GM18517 (cell line): ENCODE measurements around the gene GOLGA6C.
"Not testable (repeated sequence)": the region's sequence is repeated elsewhere in the genome, so short reads cannot be mapped to it uniquely, and the experiment has no call there.

Experiments used
- ATAC-seq: cut with Tn5 transposase; IDR thresholded peaks from one replicate; pipeline ENCODE4 v1.9.1; 2021; ENCODE audit warnings: mild to moderate bottlenecking, moderate library complexity; ENCODE audit not compliant: unreplicated experiment

GOLGA6C gene

DNA sequence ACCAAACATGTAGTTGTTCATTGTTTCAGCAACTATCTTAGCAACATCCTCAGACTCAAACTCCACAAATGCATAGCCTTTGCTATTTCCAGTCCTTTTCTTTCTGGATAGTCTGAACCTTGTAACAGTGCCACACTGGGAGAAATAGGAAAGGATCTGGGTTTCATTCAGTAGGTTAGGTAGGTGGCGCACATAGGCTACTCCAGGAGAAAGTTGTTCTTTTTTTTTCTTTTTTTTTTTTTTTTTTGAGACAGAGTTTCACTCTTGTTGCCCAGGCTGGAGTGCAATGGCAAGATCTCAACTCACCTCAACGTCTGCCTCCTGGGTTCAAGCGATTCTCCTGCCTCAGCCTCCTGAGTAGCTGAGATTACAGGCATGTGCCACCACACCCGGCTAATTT is 5.8 kb upstream of the GOLGA6C start:
- ATAC-seq = not testable (repeated sequence)

DNA sequence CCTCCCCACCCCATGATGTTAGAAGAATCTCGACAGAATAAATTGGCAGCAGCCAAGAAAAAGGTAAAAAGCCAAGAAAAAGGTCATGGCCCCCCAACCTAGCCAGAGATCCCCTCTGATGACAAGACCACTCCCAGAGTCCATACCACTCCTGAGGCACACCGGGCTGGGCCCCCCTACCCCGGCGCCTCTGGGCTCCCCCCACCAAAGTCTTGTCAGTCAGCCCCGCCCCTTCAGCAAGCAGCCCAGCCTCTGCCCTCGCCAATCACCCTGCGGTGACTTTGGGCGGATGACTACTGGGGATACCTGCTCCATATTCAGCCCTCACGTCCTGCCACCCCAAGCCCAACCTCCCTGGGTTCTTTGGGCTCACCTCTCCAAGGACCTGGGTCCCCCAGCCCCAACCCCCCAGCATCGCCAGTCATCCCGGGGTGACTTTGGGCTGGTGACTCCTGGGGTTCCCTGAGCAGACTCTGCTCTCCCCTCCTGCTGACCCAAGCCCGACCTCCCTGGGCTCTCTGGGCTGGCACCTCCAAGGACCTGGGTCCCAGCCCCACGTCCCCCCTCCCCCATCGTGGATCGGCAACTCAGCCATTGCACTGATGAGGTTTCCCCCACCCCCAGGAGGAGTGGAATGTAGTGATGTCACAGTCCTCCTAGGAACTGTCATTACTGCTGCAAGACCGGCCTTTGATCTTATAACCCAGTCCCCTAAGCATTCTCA is 648 bp downstream of the GOLGA6C start:
- ATAC-seq = not testable (repeated sequence)

DNA sequence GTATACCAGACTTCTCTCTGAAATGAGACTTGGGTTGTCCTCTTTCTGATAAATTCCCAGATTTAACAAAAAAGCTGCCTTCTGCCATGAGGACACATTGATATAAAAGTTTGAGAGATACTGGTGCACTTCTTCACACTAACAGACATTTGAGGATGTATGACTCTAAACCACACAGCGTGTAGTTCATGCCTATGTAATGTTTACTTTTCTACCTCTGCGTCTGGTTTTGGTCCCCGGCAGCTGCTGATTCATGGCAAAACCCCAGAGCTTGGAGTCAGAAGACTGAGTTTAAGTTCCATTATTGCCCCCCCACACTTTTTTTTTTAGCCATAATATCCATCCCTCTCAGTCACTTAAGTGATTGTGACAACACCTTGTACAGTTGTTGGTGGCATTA is 1.7 kb downstream of the GOLGA6C start:
- not testable (repeated sequence) for ATAC-seq

DNA sequence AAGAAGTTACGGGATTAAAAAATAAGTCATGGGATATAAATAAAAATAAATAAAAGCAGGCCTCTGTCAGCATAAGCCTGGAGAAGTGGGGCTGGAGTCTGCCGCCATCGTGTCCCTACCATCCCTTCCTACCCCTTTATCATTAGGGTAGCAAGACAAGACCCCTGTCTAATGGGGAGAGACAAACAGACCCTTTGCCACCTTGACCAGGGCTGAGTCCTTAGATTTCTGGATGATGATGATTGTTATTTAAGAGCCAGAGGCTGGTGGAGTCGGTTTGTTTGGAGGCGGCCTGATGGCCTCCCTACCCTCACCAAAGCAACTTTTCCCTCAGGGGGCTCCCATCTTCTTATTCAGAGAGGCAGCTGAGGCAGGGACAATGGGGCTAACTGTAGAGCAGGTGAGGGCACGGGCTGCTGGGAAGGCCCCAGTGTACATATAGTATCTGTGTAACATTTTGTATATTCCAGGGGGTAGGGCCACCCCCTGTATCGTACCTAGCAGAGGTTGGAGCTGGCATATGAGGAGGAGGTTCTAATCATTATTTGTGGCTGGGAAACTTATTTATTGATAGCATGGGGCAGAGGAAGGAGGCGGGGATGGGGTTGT is 15.7 kb downstream of the GOLGA6C start:
- not testable (repeated sequence) for ATAC-seq

DNA sequence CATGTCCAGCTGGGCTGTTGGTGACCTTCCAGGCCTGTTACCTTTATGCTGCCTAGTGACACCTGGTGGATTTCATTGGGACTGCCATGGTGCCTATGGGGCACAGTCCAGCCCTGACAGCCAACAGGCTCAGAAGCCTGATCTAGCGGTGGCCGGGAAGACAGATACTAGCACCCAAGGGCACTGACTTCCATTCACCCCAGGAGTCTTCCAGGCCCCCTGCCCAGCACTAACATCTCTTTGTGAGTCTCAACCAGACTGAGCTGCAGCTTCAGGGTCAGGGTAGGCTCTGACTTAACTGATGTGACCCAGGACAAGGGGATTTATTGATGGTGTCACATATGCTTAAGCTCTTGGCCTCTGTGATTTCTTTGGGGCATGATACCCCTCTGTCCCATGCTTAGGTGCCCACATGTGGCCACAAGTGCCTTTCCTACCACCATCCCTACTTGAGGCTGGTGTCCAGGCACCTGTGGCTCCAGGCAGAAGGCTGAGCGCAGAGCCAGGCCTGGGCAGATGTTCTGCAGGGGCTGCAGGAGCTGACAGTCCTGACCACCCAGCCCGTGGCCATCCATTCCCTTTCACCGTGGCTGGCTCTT is 16.5 kb downstream of the GOLGA6C start:
- peak; percentile 46 for ATAC-seq

DNA sequence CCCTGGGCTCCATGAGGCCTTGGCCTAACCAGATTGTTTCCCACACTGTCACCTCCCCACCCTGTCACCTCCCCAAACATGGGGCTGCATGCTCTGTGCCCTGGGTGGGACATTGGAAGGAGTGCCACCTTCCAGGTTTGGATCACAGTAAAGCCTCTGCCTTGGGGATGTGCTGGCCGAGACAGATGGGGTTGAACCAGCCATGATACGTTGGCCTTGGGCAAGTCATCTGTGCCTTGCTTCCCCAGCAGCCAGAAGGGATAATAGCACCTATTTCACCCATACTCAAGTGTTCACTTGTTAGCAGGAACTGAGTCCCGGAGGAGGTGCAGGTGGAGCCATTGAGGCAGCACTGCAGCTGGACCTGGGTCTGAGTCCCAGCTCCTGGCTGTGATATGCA is 17.5 kb downstream of the GOLGA6C start:
- not testable (repeated sequence) for ATAC-seq

DNA sequence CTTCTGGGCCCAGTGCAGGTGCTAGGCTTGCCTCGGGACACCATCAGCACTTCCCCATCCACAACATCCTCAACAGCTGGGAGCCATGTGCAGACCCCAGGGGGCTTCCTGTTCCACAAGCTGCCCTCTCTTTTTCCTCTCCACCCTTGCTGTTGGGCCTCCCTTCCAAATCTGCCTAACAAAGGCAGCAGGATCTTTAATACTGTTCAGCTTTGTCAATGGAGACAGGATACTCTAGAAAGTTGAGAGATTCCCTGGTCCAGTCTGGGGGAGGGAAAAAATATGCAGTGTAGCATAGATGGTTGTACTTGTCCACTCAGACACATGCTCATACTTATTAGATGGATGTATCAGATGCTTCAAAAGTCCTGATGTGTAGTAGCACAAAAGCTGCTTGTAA is 20.4 kb downstream of the GOLGA6C start:
- not testable (repeated sequence) for ATAC-seq

DNA sequence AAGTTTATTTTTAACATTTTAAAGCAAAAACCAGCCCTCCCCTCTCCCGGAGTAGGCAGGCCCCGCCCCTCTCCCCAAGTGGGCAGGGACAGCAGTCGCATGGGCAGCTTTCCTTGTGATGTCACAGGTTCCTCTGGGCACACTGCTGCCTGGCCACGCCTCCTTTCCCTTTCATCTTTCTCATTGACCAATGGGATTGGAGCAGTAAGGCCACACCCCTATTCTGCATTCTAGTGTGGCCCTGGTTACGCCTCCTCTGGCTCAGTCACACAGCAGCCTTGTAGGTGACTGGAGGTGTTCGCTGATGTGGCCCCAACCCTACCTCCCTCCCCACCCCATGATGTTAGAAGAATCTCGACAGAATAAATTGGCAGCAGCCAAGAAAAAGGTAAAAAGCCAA is 24.4 kb downstream of the GOLGA6C start, which contains the start of gene GOLGA6D:
Gene GOLGA6D (plus strand): TSS at position 264 of the 400 bp plus-strand sequence. CDS start 41 bp downstream, at position 305.
- ATAC-seq = not testable (repeated sequence)

DNA sequence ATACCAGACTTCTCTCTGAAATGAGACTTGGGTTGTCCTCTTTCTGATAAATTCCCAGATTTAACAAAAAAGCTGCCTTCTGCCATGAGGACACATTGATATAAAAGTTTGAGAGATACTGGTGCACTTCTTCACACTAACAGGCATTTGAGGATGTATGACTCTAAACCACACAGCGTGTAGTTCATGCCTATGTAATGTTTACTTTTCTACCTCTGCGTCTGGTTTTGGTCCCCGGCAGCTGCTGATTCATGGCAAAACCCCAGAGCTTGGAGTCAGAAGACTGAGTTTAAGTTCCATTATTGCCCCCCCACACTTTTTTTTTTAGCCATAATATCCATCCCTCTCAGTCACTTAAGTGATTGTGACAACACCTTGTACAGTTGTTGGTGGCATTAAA is 26.0 kb downstream of the GOLGA6C start:
- ATAC-seq = not testable (repeated sequence)

DNA sequence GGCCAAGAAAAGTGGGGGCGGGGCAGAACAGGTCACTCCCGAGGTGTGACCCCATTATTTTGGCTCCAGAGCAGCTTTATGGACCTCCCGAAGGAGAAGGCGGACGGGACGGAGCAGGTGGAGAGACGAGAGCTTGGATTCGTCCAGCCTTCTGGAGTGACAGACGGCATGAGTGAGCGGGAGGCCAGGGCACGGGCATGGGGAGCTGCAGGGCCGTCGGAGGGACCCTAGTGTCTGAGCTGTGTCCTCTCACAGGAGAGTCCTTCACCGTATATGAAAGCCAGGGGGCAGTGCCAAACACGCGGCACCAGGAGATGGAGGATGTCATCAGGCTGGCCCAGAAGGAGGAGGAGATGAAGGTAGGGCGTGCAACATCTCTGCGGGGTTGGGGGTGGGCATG is 35.5 kb downstream of the GOLGA6C start:
- not testable (repeated sequence) for ATAC-seq

DNA sequence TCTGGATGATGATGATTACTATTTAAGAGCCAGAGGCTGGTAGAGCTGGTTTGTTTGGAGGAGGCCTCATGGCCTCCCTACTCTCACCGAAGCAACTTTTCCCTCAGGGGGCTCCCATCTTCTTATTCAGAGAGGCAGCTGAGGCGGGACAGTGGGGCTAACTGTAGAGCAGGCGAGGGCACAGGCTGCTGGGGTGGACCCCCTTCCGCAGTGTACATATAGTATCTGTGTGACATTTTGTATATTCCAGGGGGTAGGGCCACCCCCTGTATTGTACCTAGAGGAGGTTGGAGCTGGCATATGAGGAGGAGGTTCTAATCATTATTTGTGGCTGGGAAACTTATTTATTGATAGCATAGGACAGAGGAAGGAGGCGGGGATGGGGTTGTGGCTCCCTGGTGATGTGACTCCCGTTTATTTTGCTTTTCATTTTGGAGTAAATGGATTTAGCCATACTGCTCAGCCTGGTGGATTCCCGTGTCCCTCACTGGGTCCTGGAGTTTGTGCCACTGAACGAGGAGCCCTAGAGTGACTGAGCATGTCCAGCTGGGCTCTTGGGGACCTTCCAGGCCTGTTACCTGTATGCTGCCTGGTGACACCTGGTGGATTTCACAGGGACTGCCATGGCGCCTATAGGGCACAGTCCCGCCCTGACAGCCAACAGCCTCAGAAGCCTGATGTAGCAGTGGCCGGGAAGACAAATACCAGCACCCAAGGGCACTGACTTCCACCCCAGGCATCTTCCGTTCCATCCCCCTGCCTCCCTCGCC is 40.6 kb downstream of the GOLGA6C start:
- ATAC-seq = not testable (repeated sequence)

DNA sequence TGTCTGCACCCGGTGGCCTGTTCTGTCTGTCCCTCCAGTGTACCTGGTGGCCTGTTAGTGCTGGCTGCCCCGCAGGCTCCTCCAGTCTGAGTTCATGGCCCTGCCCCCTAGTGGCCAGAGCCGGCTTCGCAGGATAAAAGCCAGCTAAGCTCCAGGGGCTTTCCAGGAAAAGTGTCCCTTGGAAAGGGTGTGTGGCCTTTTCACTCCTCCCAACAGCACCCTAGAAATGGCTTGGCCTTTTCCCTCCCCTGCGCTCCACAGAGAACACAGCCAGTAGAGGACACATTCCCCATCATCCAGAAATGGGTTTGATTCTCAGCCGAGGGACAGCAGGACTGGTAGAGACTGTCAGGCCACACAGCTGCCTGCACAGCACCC is 41.2 kb downstream of the GOLGA6C start:
- not testable (repeated sequence) for ATAC-seq

DNA sequence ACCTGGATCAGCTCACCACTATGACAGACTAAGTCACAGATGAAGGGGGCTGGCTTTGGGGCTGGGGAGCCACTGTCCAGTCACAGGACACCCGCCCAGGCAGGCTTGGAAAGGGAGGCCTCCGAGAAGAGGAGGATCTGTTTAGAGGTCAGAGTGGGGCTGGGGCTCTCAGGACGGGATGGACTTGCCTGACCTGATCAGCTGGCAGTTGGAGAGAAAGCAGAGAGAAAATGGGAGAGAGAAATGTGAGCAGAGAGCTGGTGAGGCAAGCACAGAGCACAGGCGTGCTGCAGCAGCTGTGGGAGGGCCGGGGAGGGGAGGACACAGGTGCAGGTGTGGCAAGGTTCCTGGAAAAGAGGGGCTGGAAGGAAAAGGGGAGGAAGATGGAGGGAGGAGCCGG is 41.9 kb downstream of the GOLGA6C start:
- ATAC-seq = not testable (repeated sequence)

DNA sequence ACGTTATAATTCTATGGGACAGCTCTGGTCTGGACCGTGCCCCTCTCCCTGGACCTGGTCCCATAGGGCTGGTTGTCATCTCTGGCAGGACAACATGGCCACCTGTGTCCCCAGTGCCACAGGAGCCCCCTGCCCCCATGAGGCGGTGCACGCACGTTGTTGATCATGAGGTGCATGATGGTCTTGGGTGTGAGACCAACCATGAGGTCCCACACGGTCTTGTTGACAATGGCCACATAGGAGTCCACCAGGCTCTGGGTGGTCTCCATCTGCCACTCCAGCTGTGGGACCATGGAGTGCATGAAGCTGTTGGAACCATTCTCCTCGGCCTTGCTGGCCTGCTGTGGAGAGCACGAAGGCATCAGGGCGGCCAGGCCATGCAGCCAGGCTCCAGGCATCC is 44.2 kb downstream of the GOLGA6C start:
- no peak for ATAC-seq

DNA sequence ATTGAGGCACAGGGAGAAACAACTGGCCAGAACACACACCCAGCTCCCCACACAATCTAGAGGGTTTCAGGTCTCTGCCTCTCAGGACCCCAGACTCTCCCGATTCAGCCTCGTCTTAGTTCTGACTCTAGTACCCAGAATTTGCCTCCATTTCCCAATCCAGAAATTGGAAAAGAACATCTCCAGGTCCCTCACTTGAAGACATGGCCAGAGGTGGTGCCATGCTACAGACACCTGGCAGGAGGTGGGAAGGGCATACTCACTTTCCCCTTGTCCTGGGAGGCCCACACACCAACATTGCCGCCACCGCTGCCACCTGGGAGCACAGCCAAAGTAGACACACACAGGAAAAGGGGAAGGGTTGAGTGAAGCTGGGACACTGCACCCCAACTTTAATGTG is 44.6 kb downstream of the GOLGA6C start:
- not testable (repeated sequence) for ATAC-seq

DNA sequence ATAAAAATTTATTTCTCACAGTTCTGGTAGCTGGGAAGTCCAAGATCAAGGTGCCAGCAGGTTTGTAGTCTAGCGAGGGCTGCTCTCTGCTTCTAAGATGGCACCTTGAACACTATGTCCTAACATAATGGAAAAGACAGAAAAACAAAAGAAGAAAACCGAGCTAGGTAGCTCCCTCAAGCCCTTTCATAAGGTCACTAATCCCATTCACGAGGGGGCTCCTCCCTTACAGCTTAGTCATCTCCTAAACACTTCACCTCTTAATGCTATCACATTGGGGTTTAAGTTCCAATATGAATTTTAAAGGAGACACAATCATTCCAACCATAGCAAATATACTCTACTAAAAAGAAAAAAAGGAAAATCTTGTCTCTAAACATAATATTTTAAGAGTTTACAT is 48.1 kb downstream of the GOLGA6C start:
- no peak for ATAC-seq

DNA sequence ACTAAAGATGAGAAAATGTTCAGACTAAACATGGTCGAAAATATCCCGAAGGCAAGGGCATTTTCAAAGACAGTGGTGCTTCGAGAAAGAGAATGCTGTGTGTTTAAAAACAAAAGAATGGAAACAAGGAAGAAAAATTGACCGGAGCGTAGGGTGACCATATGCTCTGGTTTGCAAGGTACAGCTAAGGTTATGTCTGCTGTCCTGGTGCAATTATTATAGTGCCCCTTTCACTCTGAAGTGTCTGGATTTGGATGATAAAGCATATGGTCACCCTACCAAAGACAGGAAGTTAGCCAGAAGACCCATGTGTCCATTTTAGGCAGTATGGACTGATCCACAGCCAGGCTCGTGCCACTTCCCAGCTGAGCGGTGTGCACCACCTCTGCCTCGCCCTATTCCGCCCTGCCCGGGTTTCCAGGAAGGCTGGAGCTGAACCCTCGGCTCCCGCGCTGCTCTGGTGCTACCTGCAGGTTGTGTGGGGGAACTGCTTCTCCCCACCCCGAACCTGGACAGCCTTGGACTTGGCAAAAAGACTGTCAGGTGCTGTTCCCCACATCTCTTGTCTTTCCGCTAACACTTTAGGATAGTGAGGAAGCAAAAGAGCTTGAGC is 49.8 kb downstream of the GOLGA6C start:
- ATAC-seq = no peak

DNA sequence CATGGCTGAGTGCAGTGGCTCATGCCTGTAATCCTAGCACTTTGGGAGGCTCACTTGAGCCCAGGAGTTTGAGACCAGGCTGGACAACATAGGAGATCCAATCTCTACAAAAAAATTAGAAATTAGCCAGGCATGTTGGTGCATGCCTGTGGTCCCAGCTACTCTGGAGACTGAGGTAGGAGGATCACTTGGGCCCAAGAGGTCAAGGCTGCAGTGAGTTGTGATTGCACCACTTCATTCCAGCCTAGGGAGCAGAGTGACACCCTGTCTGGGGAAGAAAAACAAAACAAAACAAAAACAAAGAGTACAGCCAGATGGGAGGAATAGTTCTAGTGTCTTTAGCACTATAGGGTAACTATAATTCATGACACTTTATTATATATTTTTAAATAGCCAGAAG is 51.6 kb downstream of the GOLGA6C start:
- ATAC-seq = no peak

DNA sequence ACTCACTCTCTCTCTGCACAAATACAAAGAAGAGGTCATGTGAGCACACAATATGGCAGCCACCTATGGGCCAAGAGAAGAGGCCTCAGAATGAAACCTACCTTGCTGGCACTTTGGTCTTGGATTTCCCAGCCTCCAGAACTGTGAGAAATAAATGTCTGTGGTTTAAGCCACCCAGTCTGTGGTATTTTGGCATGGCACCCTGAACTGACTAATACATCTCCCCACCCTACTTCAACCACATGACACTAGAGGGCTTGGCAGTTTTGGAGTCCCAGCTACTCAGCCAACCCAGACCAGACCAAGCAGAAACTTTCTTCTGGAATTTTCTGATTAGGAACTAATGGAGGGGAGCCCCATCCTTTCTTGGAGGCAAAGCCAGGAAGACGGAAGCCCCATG is 54.4 kb downstream of the GOLGA6C start:
- not testable (repeated sequence) for ATAC-seq

DNA sequence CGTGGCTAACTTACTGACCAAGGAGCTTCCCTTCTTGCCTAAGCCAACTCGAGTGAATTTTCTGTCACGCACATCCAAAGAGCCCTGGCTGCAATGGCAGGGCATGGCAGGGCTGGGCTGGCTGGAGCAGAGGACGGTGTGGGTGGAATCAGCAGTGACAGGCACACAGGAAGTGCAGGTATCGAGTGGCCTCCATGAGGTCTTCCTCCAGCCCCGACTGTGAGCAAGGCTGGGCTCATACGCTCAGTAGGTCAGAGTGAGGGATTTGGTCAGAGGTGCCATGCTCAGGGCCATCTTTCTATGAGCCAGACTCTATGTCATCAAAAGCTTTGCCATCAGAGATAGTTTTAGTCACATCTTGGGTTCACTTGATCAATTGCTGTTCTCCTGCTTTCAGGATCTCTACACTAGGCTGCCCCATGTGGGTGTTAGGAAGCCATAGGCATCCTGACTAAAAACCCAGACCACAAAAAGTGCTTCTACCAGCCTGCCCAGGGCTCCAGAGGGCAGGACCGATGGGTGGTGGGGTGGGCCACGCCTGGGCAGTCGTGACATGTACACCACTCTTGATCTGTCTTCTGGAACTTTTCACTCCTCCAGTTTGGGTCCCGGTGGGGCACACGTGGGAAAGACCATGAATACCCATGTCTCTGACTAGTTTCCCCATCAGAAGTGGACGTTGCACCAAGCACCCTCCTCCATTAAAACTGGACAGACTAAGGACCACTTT is 55.1 kb downstream of the GOLGA6C start:
- no peak for ATAC-seq
